ENCODE results near the gene PRDX5. TPM values are rescaled to one million over a fixed set of nuclear protein-coding genes. Genes with fewer than 3 reads are reported as not detected.

Gene PRDX5
- total RNA-seq = 211 and 230 TPM in 2 replicates

GRCh38 chr11:64317961-64318765 lies at the start of gene PRDX5:
Gene PRDX5, plus strand, starts transcription at chr11:64318121. Its CDS starts 95 bp downstream, at chr11:64318216.
- peak; percentile 25 for TF ChIP-seq CTCF (IDR thresholded peaks at IDR 0.05; ENCODE audit: insufficient read depth, low read depth, low read length)
- peak; percentile 97 for DNase-seq (ENCODE audit: low read depth)
- H3K4me3 ChIP-seq (ENCODE audit: low read depth, low read length) = peak within 1 kb of the TSS; percentile 91

GRCh38 chr11:64268893-64269539 lies 48.9 kb upstream of the PRDX5 start:
- peak; percentile 53 for DNase-seq (ENCODE audit: low read depth)
- peak overlapping the region; percentile 76 for H3K4me3 ChIP-seq (ENCODE audit: low read depth, low read length)
- no peak for TF ChIP-seq CTCF (IDR thresholded peaks at IDR 0.05; ENCODE audit: insufficient read depth, low read depth, low read length)

GRCh38 chr11:64269540-64270220 lies 48.2 kb upstream of the PRDX5 start:
- DNase-seq (ENCODE audit: low read depth) = peak; percentile 100
- TF ChIP-seq CTCF (IDR thresholded peaks at IDR 0.05; ENCODE audit: insufficient read depth, low read depth, low read length) = no peak
- H3K4me3 ChIP-seq (ENCODE audit: low read depth, low read length) = peak overlapping the region; percentile 76

GRCh38 chr11:64275031-64275800 lies 42.7 kb upstream of the PRDX5 start:
- no peak for DNase-seq (ENCODE audit: low read depth)
- TF ChIP-seq CTCF (IDR thresholded peaks at IDR 0.05; ENCODE audit: insufficient read depth, low read depth, low read length) = no peak
- no peak overlapping the region for H3K4me3 ChIP-seq (ENCODE audit: low read depth, low read length)

GRCh38 chr11:64275841-64276240 lies 42.1 kb upstream of the PRDX5 start:
- no peak for TF ChIP-seq CTCF (IDR thresholded peaks at IDR 0.05; ENCODE audit: insufficient read depth, low read depth, low read length)
- DNase-seq (ENCODE audit: low read depth) = no peak
- no peak overlapping the region for H3K4me3 ChIP-seq (ENCODE audit: low read depth, low read length)
